Stomach smooth muscle (tissue), 2 donors: ENCODE data around the gene CHRNA9.
A peak's percentile ranks its signal among the peaks of the same experiment; 100 is the strongest.

Source experiments
- H3K27ac ChIP-seq: one replicate; pipeline ENCODE4 v1.7.0; 2013; ENCODE audit warnings: mild to moderate bottlenecking, low read length, inconsistent platforms
- H3K27me3 ChIP-seq, 2 donors: one replicate each; pipeline ENCODE4 v1.7.0; 2013; ENCODE audit warnings: low read length in 2 of 2; ENCODE audit not compliant: insufficient read depth in 2 of 2, control insufficient read depth in 1 of 2
- H3K36me3 ChIP-seq, 2 donors: one replicate each; pipeline ENCODE4 v1.7.0; 2013; ENCODE audit warnings: low read length in 2 of 2; ENCODE audit not compliant: control insufficient read depth in 2 of 2, insufficient read depth in 2 of 2
- H3K4me1 ChIP-seq: one replicate; pipeline ENCODE4 v1.7.0; 2013; ENCODE audit warnings: low read length; ENCODE audit not compliant: control insufficient read depth, insufficient read depth
- H3K4me3 ChIP-seq, 2 donors: one replicate each; pipeline ENCODE4 v1.7.0; 2013; ENCODE audit warnings: low read length in 2 of 2
- H3K9ac ChIP-seq, 2 donors: one replicate each; pipeline ENCODE4 v1.7.0; 2013; ENCODE audit warnings: low read length in 2 of 2, mild to moderate bottlenecking in 1 of 2
- H3K9me3 ChIP-seq, 2 donors: one replicate each; pipeline ENCODE4 v1.7.0; 2013; ENCODE audit warnings: low read length in 2 of 2; ENCODE audit not compliant: control insufficient read depth in 2 of 2
- donor health status: healthy.
- donor health status: Pancreatic carcinoma.

The CHRNA9 gene

DNA sequence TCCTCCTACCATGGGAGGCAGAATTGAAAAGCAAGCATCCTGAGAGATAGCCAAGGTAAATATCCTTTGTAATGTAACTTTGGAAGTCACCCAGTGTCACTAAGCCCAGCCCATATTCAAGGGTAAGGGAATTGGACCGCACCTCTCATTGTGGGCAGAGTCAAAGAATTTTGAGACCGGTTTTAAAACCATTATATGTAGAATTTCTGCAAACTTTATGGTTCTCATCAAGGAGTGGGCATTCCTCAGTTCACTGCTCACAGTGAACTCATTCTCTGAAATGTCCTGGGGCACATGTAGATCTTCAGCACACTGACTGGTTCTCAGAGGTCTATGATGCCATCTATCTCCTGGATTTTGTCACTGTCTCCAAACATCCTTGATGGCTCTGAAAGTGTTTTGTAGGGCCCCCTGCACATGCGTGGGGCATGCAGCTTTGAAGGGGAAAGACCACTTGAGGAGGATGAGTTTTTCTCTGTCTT lies 35.3 kb upstream of the CHRNA9 start:
- no peak overlapping the region for H3K4me3 ChIP-seq
- H3K36me3 ChIP-seq, result no peaks in the 10 kb centered on the region
- H3K9me3 ChIP-seq, result peaks cover 0 to 7% of the 10 kb centered on the region in 2 donors
- H3K4me1 ChIP-seq, result no peaks in the 10 kb centered on the region
- no peak overlapping the region for H3K27ac ChIP-seq
- H3K9ac ChIP-seq, result no peak overlapping the region
- peaks cover 0 to 2% of the 10 kb centered on the region in 2 donors for H3K27me3 ChIP-seq

DNA sequence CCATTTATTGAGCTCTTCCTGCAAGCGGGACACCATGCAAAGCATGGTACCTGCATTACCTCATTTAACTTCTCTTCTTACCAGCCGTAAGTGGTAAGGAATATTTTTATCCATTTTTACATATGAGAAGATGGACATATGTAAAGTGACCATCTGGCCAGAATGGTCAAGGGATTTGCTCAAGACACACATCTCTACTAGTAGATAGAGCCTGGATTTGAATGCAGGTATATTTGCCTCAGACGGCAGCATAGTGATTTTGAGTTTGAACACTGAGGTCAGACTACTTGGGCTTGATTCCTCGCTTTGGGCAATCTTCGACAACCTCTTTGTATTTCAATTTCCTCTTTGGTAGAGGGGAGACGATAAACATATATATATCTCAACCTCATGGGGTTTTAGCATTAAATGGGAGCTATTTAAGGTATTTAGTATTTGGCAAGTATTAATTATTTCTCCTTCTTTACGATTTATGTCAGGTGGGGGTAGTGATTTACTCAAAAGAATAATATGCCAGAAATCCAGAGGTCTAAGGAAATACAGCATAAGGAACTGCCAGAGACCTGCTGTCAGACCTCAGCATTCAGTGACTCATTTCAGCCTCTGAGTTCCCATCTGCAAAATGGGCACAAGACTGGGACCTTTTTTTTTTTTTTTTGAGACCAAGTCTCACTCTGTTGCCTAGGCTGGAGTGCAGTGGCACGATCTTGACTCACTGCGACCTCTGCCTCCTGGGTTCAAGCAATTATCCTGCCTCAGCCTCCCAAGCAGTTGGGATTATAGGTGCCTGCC lies 34.6 kb upstream of the CHRNA9 start:
- H3K4me1 ChIP-seq, result no peaks in the 10 kb centered on the region
- peaks cover 0 to 2% of the 10 kb centered on the region in 2 donors for H3K27me3 ChIP-seq
- H3K4me3 ChIP-seq, result no peak overlapping the region
- no peak overlapping the region for H3K9ac ChIP-seq
- H3K27ac ChIP-seq, result no peak overlapping the region
- no peaks in the 10 kb centered on the region for H3K36me3 ChIP-seq
- peaks cover 0 to 5% of the 10 kb centered on the region in 2 donors for H3K9me3 ChIP-seq

DNA sequence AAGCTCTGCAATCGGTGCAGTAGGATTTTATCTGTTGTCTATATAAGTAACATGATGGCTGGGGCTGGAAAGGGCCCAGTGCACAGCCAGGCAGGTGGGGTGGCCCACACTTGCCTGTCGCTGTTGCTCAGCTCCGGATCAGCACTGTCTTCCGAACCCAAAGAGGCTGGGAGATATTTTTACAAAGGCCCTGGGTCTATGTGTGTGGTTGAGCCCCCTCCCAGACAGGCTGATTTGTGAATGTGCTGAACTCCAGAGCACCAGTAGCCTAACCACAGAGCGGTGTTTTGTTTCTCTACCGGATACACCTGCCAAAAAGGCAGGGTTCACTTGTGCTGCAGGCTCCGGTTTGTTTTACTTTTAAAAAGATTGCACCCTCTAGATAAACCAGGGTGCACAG lies 33.5 kb upstream of the CHRNA9 start:
- no peaks in the 10 kb centered on the region for H3K4me1 ChIP-seq
- H3K36me3 ChIP-seq, result no peaks in the 10 kb centered on the region
- H3K27ac ChIP-seq, result no peak overlapping the region
- no peak overlapping the region for H3K4me3 ChIP-seq
- no peak overlapping the region for H3K9ac ChIP-seq
- peaks cover 0 to 5% of the 10 kb centered on the region in 2 donors for H3K9me3 ChIP-seq
- peaks cover 0 to 2% of the 10 kb centered on the region in 2 donors for H3K27me3 ChIP-seq

DNA sequence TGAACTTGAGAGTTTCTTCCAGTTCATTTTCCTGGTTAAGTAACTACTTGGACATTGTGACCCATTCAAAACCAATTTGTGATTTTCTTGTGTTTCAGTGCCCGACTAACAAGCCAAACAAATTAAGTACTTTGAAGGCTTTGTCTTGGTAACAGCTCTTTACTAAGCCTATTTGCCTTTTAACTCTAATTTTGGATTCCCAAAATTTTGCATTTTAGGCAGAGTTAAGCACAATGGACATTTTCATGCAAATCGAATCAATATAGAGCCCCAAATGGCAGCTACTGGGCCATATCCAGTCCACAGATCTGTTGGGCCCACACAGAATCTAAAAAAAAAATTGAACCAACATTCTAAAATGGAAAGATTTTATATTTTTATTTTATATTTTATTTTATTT lies 31.4 kb upstream of the CHRNA9 start:
- Histone ChIP-seq H3K9me3 (peaks cover 0 to 5% of the 10 kb centered on the region in 2 donors), H3K27me3 (peaks cover 0 to 2% of the 10 kb centered on the region in 2 donors), H3K9ac (no peak overlapping the region), H3K36me3 (no peaks in the 10 kb centered on the region), H3K4me3 (no peak overlapping the region), H3K4me1 (no peaks in the 10 kb centered on the region), H3K27ac (no peak overlapping the region)

DNA sequence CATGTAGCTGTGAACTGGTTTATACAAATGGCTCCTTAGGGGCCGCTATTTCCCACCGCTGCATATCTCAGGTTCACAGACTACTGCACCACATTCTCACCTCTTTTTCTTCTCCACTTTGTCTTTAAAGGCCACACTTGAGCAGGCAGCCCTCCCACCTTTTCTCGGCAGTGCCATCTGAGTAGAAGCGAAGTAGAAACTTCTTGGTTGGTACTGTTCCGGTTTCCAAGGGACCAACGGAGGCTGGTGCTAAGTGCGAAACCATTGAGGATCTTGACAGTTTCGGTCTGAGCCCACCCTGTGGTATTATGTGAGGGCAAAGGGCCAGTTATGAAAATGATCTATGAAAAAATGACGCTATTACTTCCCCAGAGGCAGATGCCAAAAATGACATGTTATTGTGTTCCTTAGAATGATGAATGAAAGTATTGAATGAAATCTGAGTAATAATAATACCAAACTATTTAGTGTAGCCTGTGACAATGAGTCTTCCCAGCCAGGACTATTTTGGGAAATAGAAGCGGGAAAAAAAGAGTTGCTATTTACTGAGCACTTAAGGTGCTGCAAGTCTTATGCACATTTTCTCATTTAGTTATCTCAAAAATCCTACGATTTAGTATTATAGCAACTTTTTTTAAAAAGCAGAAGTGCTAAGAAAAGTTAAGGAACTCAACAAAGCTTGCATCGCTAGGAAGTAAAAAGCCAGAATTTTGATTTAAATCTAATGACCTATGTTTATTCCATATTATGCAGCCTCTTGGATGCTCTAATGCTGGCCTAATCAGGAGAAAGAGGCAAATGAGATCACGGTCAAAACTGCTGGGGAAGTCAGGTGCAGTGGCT lies 29.6 kb upstream of the CHRNA9 start:
- Histone ChIP-seq H3K27ac (no peak overlapping the region), H3K36me3 (no peaks in the 10 kb centered on the region), H3K9me3 (peaks cover 0 to 5% of the 10 kb centered on the region in 2 donors), H3K4me3 (no peak overlapping the region), H3K27me3 (no peaks in the 10 kb centered on the region), H3K4me1 (peaks cover 3% of the 10 kb centered on the region), H3K9ac (no peak overlapping the region)

DNA sequence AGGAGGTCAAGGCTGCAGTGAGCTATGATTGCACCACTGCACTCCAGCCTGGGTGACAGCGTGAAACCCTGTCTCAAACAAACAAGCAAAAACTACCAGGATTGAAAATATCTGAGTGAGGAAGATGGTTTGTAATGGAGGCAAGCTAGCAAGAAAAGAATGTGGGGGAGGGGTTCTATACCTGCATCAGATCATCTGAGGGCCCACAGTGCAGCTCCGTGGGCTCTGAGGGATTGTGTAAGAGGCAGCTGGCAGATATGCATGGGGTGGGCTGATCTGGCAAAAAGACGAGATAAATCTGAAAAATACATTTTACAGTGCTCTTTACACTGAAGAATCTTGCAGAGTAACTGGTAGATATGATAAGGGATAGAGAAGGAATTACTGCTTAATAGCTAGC lies 28.9 kb upstream of the CHRNA9 start:
- no peaks in the 10 kb centered on the region for H3K27me3 ChIP-seq
- no peak overlapping the region for H3K27ac ChIP-seq
- peaks cover 0 to 5% of the 10 kb centered on the region in 2 donors for H3K9me3 ChIP-seq
- no peak overlapping the region for H3K4me3 ChIP-seq
- H3K9ac ChIP-seq, result no peak overlapping the region
- H3K36me3 ChIP-seq, result no peaks in the 10 kb centered on the region
- peaks cover 3% of the 10 kb centered on the region for H3K4me1 ChIP-seq

DNA sequence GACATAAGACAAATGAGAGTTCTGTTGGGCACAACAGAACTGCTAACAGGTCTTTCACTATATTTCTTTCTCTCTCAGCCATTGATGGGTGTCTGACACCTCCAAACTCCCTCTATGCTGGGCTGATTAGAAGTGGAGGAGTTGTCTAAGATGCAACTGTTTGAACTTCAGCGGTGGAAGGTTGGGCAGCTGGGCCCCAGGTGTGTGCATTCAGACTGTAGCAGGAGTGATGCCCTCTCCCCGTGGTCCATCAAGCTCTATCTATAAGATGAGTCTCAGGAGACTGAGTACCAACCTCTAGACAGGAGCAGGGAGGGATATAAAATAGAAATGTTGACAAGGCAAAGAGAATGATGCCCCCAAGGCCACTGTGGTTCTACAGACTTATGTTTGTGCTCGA lies 28.2 kb upstream of the CHRNA9 start:
- Histone ChIP-seq H3K27me3 (no peaks in the 10 kb centered on the region), H3K4me3 (no peak overlapping the region), H3K27ac (no peak overlapping the region), H3K9ac (no peak overlapping the region), H3K36me3 (no peaks in the 10 kb centered on the region), H3K4me1 (peaks cover 3% of the 10 kb centered on the region), H3K9me3 (peaks cover 0 to 5% of the 10 kb centered on the region in 2 donors)

DNA sequence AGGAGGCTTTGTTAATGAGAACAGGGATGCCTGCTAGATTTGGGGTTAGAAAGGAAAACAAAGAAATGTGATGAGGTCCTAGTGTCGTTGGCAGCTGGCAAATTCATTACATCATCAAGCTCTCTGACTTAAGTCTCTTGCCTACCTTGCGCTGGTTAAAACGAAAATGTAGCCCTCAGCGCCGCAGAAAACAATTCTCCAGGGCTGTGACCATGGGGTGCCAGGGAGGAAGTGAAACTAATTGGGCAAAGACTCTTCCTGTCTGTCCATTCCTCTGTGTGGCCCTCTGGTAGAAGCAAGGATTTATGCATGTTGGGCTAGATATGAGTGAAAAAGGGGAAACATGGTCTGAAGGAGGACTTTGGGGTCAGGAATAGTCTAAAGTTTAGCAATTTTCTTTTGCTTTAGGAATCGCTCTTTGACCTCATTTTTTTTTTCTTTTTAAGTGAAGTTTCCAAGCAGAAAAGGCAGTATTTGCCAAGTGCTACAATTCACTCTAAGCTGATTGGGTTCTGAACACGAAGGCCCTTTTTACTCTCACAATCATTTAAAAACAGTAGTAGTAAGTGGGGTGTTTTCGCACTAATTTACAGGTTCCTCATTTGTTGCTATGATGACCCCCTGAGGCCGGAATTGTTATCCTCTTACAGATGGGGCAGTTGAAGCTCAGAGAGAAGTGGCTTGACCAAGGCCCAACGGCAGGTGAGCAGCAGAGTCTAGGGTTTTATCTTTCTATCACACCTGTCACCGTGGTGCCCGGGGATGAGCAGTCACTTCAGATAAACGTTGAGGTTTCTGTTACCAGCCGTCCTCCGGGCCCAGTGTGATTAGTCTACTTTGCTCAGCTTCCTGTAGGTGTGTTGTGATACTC lies 27.3 kb upstream of the CHRNA9 start:
- Histone ChIP-seq H3K4me1 (peaks cover 3% of the 10 kb centered on the region), H3K4me3 (no peak overlapping the region), H3K27ac (no peak overlapping the region), H3K9ac (no peak overlapping the region), H3K36me3 (no peaks in the 10 kb centered on the region), H3K9me3 (peaks cover 0 to 5% of the 10 kb centered on the region in 2 donors), H3K27me3 (no peaks in the 10 kb centered on the region)

DNA sequence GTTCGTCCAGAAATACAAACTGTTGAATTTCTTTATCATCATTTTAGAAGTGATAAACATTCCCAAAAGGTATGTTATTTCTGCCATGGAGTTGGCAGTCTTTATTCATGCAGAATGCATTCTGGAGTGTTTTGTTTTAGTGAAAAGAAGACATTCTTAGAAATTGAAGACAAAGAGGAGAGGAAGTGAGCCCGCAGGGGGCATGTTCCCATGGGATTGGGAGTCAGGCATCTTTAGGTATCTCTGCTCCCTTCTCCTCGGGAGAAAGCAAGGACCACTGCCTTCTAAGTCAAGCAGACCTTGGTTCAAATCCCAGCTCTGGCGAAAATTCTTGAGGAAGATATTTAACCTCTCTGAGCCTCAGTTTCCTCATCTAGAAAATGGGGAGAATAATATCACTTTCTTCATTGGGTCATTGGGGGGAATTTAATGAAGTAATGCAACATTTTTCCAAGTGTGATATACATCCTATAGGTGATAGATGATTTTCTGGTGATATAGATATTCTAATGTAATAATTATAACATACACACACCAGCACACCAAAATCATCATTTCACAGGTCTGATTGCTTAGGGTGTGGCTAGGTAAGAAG lies 26.5 kb upstream of the CHRNA9 start:
- H3K4me1 ChIP-seq, result peaks cover 3% of the 10 kb centered on the region
- peaks cover 0 to 5% of the 10 kb centered on the region in 2 donors for H3K9me3 ChIP-seq
- H3K4me3 ChIP-seq, result no peak overlapping the region
- no peaks in the 10 kb centered on the region for H3K36me3 ChIP-seq
- no peak overlapping the region for H3K27ac ChIP-seq
- H3K9ac ChIP-seq, result no peak overlapping the region
- H3K27me3 ChIP-seq, result no peaks in the 10 kb centered on the region

DNA sequence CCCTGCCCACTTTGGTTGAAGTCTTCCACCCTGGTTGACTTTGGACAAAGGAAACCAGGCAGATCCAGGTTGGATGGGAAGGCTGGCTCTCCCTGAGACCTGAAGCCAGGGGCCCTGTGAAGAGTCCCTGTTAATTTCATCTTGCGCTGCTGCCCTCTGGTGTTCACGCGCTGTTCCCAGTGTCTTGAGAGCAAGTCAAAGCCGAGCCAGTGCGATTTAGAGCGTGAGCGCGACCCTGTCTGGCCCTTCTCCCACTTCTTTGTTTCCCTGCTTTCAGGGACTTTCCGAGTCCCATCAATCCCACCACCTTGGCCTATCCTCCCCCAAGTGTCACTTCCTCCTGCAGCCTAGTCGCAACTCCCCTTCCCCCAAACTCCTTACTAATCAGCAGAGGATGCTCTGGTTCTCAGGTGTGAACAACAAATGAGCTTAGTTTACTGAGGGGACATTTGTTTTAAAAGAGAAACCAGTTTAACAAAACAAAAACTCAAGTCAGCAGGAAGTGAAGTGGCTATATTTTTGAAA lies 25.8 kb upstream of the CHRNA9 start:
- Histone ChIP-seq H3K9me3 (peaks cover 0 to 5% of the 10 kb centered on the region in 2 donors), H3K9ac (peak overlapping the region in 1 of 2 donors; percentile 6), H3K27me3 (no peaks in the 10 kb centered on the region), H3K27ac (no peak overlapping the region), H3K36me3 (no peaks in the 10 kb centered on the region), H3K4me3 (peak overlapping the region in 1 of 2 donors; percentile 58), H3K4me1 (peaks cover 3% of the 10 kb centered on the region)
